Kasumi-1 (cell line): ENCODE measurements around the gene LAPTM5.

Source experiments
- DNase-seq, 2 experiments: peaks; one replicate each; lab custom pipeline; 2025; lab: John Stamatoyannopoulos, UW

LAPTM5 gene

GRCh38 chr1:30755746-30756145 lies 1.8 kb downstream of the LAPTM5 start:
- no peak for DNase-seq

GRCh38 chr1:30755334-30755733 lies 2.2 kb downstream of the LAPTM5 start:
- no peak for DNase-seq

- no peak for DNase-seq
These were observed 2.8 kb downstream of the LAPTM5 start for GRCh38 chr1:30754684-30755171.

- peak; percentile 46 to 50 for DNase-seq
These were observed 3.9 kb downstream of the LAPTM5 start for GRCh38 chr1:30753660-30754123.

DNA sequence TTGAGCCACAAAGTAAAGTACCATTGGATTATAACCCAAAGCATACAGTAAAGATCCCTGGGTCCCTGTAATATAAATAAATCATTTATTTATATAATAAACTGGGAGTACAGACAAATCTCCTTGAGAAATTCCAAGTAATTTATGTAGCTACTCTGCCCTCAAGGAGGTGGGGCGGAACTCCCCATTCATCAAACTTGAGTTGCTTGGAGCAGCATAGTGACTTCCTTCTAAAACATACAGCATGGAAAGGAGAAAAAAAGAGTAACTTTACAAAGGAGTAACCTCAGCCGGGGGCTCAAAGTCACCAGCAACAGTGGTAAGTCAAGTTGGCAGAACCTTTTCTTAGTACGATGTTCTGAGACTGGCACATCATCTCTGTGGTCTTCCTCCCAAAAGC lies 4.5 kb downstream of the LAPTM5 start:
- DNase-seq: no peak

DNA sequence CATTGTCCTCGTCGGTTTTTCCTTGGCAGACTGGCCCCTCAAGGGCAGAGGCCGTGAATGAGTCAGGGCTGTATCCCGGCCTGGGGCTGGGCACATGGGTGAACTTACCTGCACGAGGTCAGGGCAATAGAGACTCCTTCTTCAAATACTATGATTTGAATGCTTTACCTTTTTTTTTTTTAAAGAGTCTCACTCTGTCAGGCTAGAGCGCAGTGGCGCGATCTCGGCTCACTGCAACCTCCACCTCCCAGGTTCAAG lies 5.0 kb downstream of the LAPTM5 start:
- DNase-seq: no peak

DNA sequence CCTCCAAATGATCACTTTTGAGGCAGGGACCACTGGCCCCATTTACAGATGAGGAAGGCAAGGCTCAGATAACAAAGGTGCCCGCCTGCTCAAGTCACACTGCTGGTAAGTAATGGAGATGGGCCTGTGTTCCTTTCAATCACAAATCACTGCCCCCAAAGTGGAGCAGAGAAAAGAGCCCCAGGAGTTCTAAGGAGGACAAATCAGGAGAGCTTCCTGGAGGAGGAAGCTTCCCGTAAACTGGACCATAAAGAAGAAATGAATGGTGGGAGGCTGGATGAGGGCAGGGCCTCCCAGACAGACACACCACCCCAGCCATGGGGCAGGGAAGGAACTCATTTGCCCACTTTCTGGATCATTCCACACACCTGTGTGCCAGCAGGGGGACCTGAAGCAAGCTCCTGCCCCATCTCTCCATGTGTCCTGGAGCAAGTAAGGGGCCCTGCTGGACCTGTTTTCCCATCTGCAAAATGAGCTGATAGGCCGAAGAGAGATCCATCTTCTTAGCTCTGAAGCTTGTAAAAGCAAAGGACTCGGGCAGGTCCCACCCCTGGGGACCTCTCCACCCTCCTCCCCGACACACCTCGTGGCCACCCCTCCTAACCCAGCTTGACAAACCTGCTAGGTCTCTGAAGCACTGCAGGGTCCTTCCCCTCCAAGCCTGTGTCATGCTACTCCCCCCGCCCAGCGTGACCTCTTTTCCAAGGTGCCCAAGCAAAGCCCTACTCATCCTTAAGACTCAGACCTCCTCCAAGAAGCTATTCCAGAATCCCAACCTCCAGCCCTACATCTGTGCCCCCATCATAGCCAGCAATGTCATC lies 5.5 kb downstream of the LAPTM5 start:
- no peak for DNase-seq

GRCh38 chr1:30750731-30751291 lies 6.8 kb downstream of the LAPTM5 start:
- no peak for DNase-seq

GRCh38 chr1:30749691-30750583 lies 7.6 kb downstream of the LAPTM5 start:
- DNase-seq: no peak

DNA sequence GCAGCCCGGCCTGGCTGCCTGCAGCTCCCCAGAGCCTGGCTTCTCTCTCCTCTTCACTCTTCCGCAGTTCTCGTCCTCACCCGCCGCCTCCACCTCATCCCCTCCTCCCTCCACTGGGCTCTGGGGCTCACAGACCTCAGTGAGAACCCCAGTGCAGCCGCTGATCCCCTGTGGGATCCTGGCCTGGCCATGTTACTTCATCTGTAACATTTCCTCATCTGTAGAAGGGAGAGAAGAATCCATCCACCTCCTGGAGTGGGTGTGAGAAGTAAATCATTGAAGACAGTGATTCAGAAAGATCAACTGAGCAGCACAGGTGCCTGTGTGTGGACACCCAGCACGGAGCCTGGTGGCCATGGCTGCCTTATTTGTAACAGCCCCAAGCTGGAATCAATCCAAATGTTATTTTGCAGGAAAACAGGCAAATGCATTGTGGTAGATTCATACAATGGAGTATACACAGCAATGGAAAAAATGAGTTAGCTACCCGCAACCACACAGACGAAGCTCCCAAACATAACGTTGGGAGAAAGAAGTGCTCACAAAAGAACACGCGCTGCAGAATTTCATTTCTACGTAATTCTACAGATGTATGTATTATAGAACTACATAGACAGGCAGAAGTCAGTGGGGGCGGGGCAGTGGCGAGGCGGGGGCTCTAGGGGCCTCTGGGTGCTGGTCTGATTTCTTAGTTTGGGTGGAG lies 8.7 kb downstream of the LAPTM5 start:
- DNase-seq: no peak

GRCh38 chr1:30748098-30748698 lies 9.4 kb downstream of the LAPTM5 start:
- DNase-seq: no peak

DNA sequence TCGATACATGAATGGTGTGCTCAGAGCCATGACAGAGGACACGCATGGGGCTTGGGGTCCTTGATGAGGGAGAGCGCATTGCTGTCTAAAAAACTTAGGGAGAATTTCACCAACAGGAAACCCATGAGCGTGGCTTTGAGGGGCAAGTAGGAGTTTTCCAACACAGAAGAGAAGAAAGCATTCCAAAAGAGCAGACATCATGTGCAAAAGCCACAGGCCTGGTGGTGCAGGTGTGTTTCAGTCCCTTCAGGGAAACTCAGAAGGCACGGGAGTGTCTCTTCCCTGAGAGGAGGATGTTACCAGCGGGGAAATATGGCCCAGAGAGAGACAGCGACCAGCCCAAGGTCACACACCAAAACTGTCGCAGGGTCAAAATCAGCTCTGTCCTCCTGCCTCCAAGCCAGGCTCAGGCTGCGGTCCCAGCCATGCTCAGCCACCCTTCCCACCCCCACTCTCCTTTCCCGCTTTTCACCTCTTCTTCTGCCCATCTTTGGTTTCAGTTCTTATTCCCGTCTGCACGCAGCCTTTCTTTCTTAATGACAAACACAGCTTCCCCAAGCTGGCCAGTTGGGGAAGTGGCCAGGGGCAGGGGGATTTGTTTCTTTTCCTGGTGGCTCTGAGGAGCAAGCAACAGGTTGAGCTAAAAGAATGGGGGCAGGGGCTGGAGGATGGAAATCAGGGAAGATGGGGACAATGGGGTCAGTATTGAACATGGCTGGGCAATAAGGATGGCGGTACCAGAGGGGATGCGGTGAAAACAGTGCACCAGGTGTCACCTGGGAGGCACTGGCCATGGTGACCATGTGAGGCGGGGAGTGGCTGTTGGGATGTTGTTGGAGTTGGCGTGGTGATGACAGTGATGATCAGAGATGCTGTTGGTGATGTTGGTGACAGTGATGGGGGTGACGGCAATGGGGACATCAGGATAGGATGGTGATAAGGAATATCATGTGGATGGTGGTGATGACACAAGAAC lies 10.3 kb downstream of the LAPTM5 start:
- no peak for DNase-seq

DNA sequence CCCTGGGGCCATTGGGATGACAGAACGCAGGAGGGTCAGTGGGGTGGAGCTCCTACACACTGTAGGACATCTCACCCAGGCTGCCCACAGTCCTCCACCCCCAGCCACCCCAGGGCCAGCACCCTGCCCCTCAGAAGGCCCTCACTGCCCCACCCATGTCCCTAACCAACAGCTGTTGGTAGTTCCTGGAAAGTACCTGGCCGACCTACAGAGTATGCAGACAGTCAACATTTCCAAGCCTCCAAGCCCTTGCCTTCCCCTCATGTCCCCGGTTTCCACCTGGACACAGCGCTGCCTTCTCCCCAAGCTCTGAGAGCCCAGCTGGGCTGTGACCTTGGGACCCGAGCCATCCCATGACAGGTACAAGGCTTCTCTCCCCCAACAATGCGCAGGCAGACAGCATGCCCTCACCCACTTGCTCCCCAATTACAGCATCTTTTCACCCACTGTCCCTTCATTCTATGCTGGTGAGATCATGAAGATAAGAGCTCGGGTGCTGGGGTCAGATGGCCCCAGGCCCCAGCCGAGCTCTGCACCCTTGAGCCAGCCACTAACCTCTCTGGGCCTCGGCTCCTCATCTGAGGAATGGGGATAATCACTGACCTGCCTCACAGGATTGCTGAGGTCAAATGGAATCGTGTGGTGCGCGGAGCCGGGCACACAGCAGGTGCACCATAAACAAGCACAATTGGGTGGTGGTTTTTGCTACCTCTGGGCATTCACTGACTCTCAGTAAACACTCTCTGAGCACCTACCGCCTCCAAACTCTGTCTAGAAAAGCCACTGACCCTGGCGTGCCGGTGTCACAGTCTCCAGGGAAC lies 11.2 kb downstream of the LAPTM5 start:
- no peak for DNase-seq

DNA sequence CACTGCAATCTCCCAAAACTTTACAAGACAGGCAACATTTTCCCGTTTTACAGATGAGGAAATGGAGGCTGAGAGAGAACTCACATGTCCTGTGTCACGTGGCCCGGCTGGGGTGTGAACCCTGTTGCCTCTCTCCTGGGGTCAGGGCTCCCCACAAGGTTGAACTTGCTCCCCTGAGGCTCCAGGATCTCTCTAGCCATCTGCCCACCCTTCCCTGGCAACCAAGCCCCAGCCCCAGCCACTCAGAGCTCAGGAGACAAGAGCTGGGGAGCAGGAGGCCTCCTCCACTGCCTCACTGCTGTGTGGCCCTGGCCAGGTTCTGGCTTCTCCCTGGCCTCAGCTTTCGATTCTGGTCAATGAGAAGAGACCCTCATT lies 11.8 kb downstream of the LAPTM5 start:
- no peak for DNase-seq

- no peak for DNase-seq
These were observed 12.3 kb downstream of the LAPTM5 start for GRCh38 chr1:30745156-30745833.

DNA sequence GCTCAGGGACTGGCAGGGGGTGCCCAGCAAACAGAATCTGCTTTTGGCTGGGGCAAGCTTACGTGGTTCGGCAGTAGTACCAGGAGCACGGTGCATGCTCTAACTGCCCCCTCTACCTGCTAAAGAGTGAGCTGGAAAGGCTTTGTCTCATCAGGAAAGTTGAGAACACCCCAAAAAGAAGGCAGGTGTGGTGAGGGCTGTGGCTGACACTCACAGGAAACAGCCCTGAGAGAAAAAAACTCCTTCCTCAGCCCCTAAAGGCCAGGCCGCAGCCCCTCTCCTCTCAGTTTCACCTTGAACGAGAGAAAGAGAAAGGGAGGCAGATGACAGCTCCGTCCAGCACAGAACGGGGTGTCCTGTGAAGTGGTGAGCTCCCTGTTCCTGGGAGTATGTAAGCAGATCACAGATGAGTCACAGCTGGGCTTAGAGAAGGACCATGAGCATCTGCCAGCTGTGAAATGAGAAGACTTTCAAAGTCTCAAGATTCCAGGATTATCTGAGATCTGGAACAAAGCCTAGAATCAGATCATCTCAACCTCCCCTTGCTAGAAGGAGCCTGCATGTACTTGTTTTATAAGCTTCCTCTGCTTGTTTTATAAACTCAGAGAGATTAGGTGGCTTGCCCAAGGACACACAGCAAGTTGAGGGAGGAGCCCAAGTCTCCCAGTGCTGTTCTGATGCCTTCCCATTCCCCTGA lies 13.4 kb downstream of the LAPTM5 start:
- peak in 1 of 2 experiments; percentile 15 for DNase-seq

- peak; percentile 91 to 95 for DNase-seq
These were observed 14.0 kb downstream of the LAPTM5 start for GRCh38 chr1:30743584-30744059.

GRCh38 chr1:30742963-30743559 lies 14.5 kb downstream of the LAPTM5 start:
- no peak for DNase-seq
